Gastrocnemius medialis (tissue), 4 donors: ENCODE measurements around the gene N4BP2.

ENCODE experiments used
- POLR2A ChIP-seq, 2 donors: fragments of 450-650 bp; IDR thresholded peaks; one replicate each; pipeline ENCODE4 v1.6.1; 2017; ENCODE audit warnings: antibody characterized with exemption in 2 of 2, mild to moderate bottlenecking in 2 of 2, moderate library complexity in 2 of 2
- TF ChIP-seq, protein P1 (sequence below), 5 experiments: fragments of 450-650 bp in 3 of 5; fragments of 200-600 bp in 2 of 5; sonication (generic) in 2 of 5; IDR thresholded peaks in 4 of 5; conservative IDR thresholded peaks in 1 of 5; 1 replicate in 4 of 5; 2 replicates in 1 of 5; pipeline ENCODE4 v1.5.1; 2016 to 2019; ENCODE audit warnings: antibody characterized with exemption in 5 of 5, mild to moderate bottlenecking in 3 of 5, moderate library complexity in 3 of 5

DNA sequence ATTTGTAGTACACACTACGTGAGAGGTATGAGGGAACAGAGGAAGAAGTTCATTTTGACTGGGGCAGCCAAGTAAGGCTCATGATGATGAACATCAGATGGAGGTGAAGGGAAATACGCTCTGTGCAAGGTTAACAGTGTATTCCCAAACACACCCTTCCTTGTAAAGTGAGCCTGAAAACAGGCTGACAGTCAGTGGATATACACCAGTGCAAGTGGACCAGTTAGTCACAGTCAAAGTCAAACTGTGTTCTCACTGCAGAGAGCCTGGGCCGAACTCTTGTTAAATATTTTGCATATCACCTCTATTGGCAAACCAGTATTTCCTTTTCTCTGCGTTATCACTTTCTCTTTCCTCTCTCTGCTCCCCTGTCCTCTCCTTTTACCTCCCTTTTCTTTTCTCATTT lies 116.8 kb downstream of the N4BP2 start:
- TF ChIP-seq, protein P1, sequence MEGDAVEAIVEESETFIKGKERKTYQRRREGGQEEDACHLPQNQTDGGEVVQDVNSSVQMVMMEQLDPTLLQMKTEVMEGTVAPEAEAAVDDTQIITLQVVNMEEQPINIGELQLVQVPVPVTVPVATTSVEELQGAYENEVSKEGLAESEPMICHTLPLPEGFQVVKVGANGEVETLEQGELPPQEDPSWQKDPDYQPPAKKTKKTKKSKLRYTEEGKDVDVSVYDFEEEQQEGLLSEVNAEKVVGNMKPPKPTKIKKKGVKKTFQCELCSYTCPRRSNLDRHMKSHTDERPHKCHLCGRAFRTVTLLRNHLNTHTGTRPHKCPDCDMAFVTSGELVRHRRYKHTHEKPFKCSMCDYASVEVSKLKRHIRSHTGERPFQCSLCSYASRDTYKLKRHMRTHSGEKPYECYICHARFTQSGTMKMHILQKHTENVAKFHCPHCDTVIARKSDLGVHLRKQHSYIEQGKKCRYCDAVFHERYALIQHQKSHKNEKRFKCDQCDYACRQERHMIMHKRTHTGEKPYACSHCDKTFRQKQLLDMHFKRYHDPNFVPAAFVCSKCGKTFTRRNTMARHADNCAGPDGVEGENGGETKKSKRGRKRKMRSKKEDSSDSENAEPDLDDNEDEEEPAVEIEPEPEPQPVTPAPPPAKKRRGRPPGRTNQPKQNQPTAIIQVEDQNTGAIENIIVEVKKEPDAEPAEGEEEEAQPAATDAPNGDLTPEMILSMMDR (IDR thresholded peaks at IDR 0.05 in 4 of 5, conservative IDR thresholded peaks at IDR 0.05 in 1 of 5): no peak
- TF ChIP-seq POLR2A (IDR thresholded peaks at IDR 0.05): no peak
